GM12878 (cell line): Measurements from ENCODE around the gene FASN. TPM values are rescaled to one million over a fixed set of nuclear protein-coding genes. Genes with fewer than 3 reads are reported as not detected.

Source experiments
- ASH2L ChIP-seq: fragments of 300-600, 200-600 bp; sonication (generic); IDR thresholded peaks from 2 replicates; pipeline ENCODE4 v1.6.1; 2017; ENCODE audit warnings: low read depth, mild to moderate bottlenecking, borderline replicate concordance
- BCLAF1 ChIP-seq: fragments of 450-650 bp; IDR thresholded peaks from 2 replicates; pipeline ENCODE4 v1.6.1; 2017; ENCODE audit warnings: antibody characterized with exemption, mild to moderate bottlenecking, moderate library complexity
- BHLHE40 ChIP-seq, 2 experiments: fragments of 450-650 bp in 1 of 2; IDR thresholded peaks; 2 replicates each; pipeline ENCODE4 v1.6.1; 2011 to 2017; ENCODE audit warnings: low read depth in 2 of 2, borderline replicate concordance in 1 of 2, improper control_type of control experiment in 1 of 2, low read length in 1 of 2, mild to moderate bottlenecking in 1 of 2
- BRCA1 ChIP-seq: IDR thresholded peaks from 2 replicates; pipeline ENCODE4 v1.6.1; 2011; ENCODE audit warnings: low read depth, low read length, improper control_type of control experiment
- CEBPZ ChIP-seq: fragments of 150-350 bp; IDR thresholded peaks from 2 replicates; pipeline ENCODE4 v1.6.1; 2016; ENCODE audit warnings: low read depth, low read length
- DPF2 ChIP-seq: fragments of 450-650 bp; IDR thresholded peaks from 2 replicates; pipeline ENCODE4 v1.6.1; 2017; ENCODE audit warnings: mild to moderate bottlenecking
- GABPA ChIP-seq: IDR thresholded peaks from 2 replicates; pipeline ENCODE4 v1.6.1; 2014; ENCODE audit warnings: antibody characterized with exemption, low read depth, mild to moderate bottlenecking, inconsistent platforms
- HDAC2 ChIP-seq: fragments of 200-600 bp; sonication (generic); IDR thresholded peaks from 2 replicates; pipeline ENCODE4 v1.6.1; 2017
- HSF1 ChIP-seq: fragments of 150-350 bp; IDR thresholded peaks from 2 replicates; pipeline ENCODE4 v1.6.1; 2014; ENCODE audit warnings: mild to moderate bottlenecking, low read depth, low read length
- IKZF2 ChIP-seq, 2 experiments: fragments of 450-650 bp; IDR thresholded peaks; 2 replicates each; pipeline ENCODE4 v1.6.1; 2017; ENCODE audit warnings: mild to moderate bottlenecking in 2 of 2, moderate library complexity in 2 of 2
- JUNB ChIP-seq: IDR thresholded peaks from 2 replicates; pipeline ENCODE4 v1.6.1; 2016; ENCODE audit warnings: antibody characterized with exemption, mild to moderate bottlenecking
- JUND ChIP-seq: IDR thresholded peaks from 2 replicates; pipeline ENCODE4 v1.6.1; 2012; ENCODE audit warnings: low read depth, mild to moderate bottlenecking, low read length, improper control_type of control experiment, moderate library complexity
- KDM1A ChIP-seq: fragments of 200-600 bp; sonication (generic); IDR thresholded peaks from 2 replicates; pipeline ENCODE4 v1.6.1; 2016; ENCODE audit warnings: borderline replicate concordance
- PAX5 ChIP-seq: IDR thresholded peaks from 2 replicates; pipeline ENCODE4 v1.6.1; 2011; ENCODE audit warnings: low read depth, low read length, borderline replicate concordance
- PBX3 ChIP-seq: IDR thresholded peaks from 2 replicates; pipeline ENCODE4 v1.6.1; 2011; ENCODE audit warnings: mild to moderate bottlenecking, low read depth, low read length, moderate library complexity; ENCODE audit not compliant: insufficient replicate concordance
- RB1 ChIP-seq: fragments of 450-650 bp; formaldehyde crosslinking; IDR thresholded peaks from 2 replicates; pipeline ENCODE4 v1.6.1; 2017; ENCODE audit warnings: mild to moderate bottlenecking, borderline replicate concordance
- SP1 ChIP-seq: IDR thresholded peaks from one replicate; pipeline ENCODE4 v1.6.1; 2011; ENCODE audit warnings: low read depth, low read length
- STAT3 ChIP-seq: IDR thresholded peaks from 2 replicates; pipeline ENCODE4 v1.6.1; 2011; ENCODE audit warnings: low read depth, low read length, improper control_type of control experiment
- TARDBP ChIP-seq: IDR thresholded peaks from 2 replicates; pipeline ENCODE4 v1.6.1; 2016; ENCODE audit warnings: borderline replicate concordance
- YBX1 ChIP-seq: fragments of 450-650 bp; IDR thresholded peaks from 2 replicates; pipeline ENCODE4 v1.6.1; 2016; ENCODE audit warnings: antibody characterized with exemption
- ZNF384 ChIP-seq: IDR thresholded peaks from 2 replicates; pipeline ENCODE4 v1.6.1; 2012; ENCODE audit warnings: low read depth, mild to moderate bottlenecking, low read length, improper control_type of control experiment, borderline replicate concordance
- ZSCAN29 ChIP-seq: fragments of 450-650 bp; IDR thresholded peaks from 2 replicates; pipeline ENCODE4 v1.6.1; 2017; ENCODE audit warnings: mild to moderate bottlenecking, moderate library complexity
- polyA plus RNA-seq, 11 experiments: library from polyadenylated mRNA; depleted of rRNA in 4 of 11; unstranded in 6 of 11; stranded (reverse) in 5 of 11; fragments of >200 nt; fragmentation: Nextera tagmentation in 4 of 11; fragmentation: Illumina TruSeq in 1 of 11; extraction: Ambion mirVana in 4 of 11; extraction: Trizol in 1 of 11; gene quantifications; 1 replicate in 1 of 11; 2 replicates in 10 of 11; pipeline versions ENCODE4 v1.2.1 to v1.2.3, GENCODE V29; 2011 to 2016; ENCODE audit warnings: inconsistent platforms in 2 of 11, missing spikeins in 2 of 11, low read depth in 1 of 11
- total RNA-seq, 4 experiments: library from RNA; depleted of rRNA in 3 of 4; stranded (reverse); fragments of >200 nt in 3 of 4; fragmentation: Illumina TruSeq in 1 of 4; extraction: Trizol in 1 of 4; gene quantifications; 2 replicates each; pipeline versions ENCODE4 v1.2.1 to v1.2.3, GENCODE V29; 2013 to 2021

FASN gene
- total and polyA plus RNA-seq, 10 of the 15 experiments (the other 5 are each of a cell fraction or from before 2014, with no cell fraction given), result 0.19 to 333 (median 30.4) TPM

- no peak for TF ChIP-seq CEBPZ
- no peak for TF ChIP-seq IKZF2 (IDR thresholded peaks at IDR 0.05)
- TF ChIP-seq TARDBP, result no peak
- TF ChIP-seq JUNB, result no peak
- peak in 1 of 2 experiments; percentile 52; a peak in 2 of 4 replicates for TF ChIP-seq BHLHE40 (IDR thresholded peaks at IDR 0.05; ENCODE audit: borderline replicate concordance in 1 of 2, low read depth in 2 of 2, low read length in 1 of 2)
- peak; percentile 72; the same call in 1 of the 2 replicates for TF ChIP-seq RB1
- 0 out of 2 replicates have a peak, but pooled peaks have one; percentile 19 for TF ChIP-seq DPF2
- no peak for TF ChIP-seq BCLAF1
- peak; percentile 37; the same call in 1 of the 2 replicates for TF ChIP-seq ASH2L
- TF ChIP-seq YBX1, result no peak
- no peak for TF ChIP-seq JUND
- TF ChIP-seq GABPA, result peak; percentile 91
- no peak for TF ChIP-seq HDAC2
- TF ChIP-seq KDM1A, result no peak
- TF ChIP-seq STAT3, result no peak
- TF ChIP-seq PAX5, result 0 out of 2 replicates have a peak, but pooled peaks have one; percentile 14
- peak; percentile 68 for TF ChIP-seq SP1
- no peak for TF ChIP-seq HSF1
- TF ChIP-seq ZSCAN29, result no peak
- TF ChIP-seq PBX3, result no peak
- no peak for TF ChIP-seq BRCA1
- TF ChIP-seq ZNF384, result no peak
These were observed 46.0 kb downstream of the FASN start, which contains the start of the genes GPS1 and RFNG (continued) for GRCh38 chr17:82051776-82052637.
